Measurements from ENCODE around the gene ARRB1.
A peak's percentile ranks its signal among the peaks of the same experiment; 100 is the strongest.
"Not testable (repeated sequence)": the region's sequence is repeated elsewhere in the genome, so short reads cannot be mapped to it uniquely, and the experiment has no call there.

The ARRB1 gene

DNA sequence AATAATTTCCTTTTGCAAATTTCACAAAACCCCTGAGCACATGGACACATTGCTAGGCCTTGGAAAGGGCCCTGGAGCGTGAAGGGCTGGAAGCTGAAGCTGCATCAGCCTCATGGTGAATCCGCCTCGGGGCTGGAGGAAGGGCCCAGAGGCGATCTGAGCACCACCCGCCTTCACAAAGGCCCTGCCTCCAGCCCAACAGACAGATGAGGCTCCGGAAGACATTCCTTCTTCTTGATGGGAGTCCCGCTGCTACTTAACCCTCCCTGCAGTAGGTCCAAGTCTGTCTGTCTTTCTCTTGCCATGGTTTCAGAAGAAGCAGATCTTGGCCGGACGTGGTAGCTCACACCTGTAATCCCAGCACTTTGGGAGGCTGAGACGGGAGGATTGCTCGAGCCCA lies 16.5 kb downstream of the ARRB1 start:
- Histone ChIP-seq H3K27ac (peak overlapping the region; percentile 13), H3K36me3 (no peaks in the 10 kb centered on the region)
- TF ChIP-seq, protein P1, sequence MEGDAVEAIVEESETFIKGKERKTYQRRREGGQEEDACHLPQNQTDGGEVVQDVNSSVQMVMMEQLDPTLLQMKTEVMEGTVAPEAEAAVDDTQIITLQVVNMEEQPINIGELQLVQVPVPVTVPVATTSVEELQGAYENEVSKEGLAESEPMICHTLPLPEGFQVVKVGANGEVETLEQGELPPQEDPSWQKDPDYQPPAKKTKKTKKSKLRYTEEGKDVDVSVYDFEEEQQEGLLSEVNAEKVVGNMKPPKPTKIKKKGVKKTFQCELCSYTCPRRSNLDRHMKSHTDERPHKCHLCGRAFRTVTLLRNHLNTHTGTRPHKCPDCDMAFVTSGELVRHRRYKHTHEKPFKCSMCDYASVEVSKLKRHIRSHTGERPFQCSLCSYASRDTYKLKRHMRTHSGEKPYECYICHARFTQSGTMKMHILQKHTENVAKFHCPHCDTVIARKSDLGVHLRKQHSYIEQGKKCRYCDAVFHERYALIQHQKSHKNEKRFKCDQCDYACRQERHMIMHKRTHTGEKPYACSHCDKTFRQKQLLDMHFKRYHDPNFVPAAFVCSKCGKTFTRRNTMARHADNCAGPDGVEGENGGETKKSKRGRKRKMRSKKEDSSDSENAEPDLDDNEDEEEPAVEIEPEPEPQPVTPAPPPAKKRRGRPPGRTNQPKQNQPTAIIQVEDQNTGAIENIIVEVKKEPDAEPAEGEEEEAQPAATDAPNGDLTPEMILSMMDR (IDR thresholded peaks at IDR 0.05) = no peak

DNA sequence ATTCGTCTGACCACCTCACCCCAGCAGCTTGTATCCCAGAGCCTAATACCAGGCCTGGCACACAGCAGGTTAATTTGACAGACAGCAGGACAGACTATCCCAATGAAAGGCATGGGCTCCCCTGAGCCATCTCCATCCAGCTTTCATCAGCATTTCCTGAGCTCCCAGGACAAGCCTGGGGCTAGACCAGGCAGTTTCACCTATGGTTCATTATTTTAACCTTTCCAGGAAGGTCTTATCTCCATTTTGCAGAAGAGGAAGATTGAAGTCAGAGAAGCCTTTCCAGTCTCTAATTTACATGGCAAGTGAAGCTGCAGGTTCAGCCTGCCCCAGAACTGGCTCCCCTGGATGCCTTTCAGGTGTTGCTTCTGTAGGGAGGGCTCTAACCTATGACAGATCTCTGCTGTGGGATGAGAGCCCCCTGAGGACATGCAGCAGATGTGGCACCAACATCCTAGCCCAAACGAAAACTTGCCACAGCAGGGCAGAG lies 17.0 kb downstream of the ARRB1 start:
- Histone ChIP-seq H3K27me3 (no peaks in the 10 kb centered on the region), H3K4me1 (ENCODE audit: control insufficient read depth in 1 of 2, insufficient read depth in 1 of 2, low read depth in 1 of 2, low read length in 1 of 2) (peaks cover 28 to 35% of the 10 kb centered on the region in 2 experiments), H3K36me3 (no peaks in the 10 kb centered on the region), H3K9me3 (no peaks in the 10 kb centered on the region), H3K27ac (peak overlapping the region; percentile 13), H3K4me3 (ENCODE audit: low read depth in 1 of 2, low read length in 1 of 2) (no peak overlapping the region)
- TF ChIP-seq, protein P1 (IDR thresholded peaks at IDR 0.05) = no peak

More for the DNA sequence above, 16.5 kb downstream of the ARRB1 start:
- H3K4me1 ChIP-seq (ENCODE audit: control insufficient read depth in 1 of 2, insufficient read depth in 1 of 2, low read depth in 1 of 2, low read length in 1 of 2) = peaks cover 34 to 35% of the 10 kb centered on the region in 2 experiments
- H3K27me3 ChIP-seq = no peaks in the 10 kb centered on the region
- H3K4me3 ChIP-seq (ENCODE audit: low read depth in 1 of 2, low read length in 1 of 2) = no peak overlapping the region
- no peaks in the 10 kb centered on the region for H3K9me3 ChIP-seq

DNA sequence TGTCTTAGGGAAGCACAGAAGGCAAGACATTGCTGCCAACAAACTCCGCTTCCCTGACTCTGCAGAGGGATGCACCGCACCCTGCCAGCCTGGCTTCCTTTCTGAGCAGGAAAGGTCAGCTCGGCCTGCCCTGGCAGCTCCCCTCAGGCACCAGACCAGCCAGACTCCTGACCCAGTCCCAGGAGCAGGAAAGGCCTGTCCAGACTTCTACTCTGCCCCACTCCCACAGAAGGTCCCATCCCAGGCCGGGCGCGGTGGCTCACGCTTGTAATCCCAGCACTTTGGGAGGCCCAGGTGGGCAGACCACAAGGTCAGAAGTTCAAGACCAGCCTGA lies 17.7 kb downstream of the ARRB1 start:
- no peaks in the 10 kb centered on the region for H3K36me3 ChIP-seq
- peaks cover 28 to 33% of the 10 kb centered on the region in 2 experiments for H3K4me1 ChIP-seq (ENCODE audit: control insufficient read depth in 1 of 2, insufficient read depth in 1 of 2, low read depth in 1 of 2, low read length in 1 of 2)
- no peaks in the 10 kb centered on the region for H3K9me3 ChIP-seq
- H3K27ac ChIP-seq = no peak overlapping the region
- H3K4me3 ChIP-seq (ENCODE audit: low read depth in 1 of 2, low read length in 1 of 2) = no peak overlapping the region
- TF ChIP-seq, protein P1 (IDR thresholded peaks at IDR 0.05) = no peak
- H3K27me3 ChIP-seq = no peaks in the 10 kb centered on the region

DNA sequence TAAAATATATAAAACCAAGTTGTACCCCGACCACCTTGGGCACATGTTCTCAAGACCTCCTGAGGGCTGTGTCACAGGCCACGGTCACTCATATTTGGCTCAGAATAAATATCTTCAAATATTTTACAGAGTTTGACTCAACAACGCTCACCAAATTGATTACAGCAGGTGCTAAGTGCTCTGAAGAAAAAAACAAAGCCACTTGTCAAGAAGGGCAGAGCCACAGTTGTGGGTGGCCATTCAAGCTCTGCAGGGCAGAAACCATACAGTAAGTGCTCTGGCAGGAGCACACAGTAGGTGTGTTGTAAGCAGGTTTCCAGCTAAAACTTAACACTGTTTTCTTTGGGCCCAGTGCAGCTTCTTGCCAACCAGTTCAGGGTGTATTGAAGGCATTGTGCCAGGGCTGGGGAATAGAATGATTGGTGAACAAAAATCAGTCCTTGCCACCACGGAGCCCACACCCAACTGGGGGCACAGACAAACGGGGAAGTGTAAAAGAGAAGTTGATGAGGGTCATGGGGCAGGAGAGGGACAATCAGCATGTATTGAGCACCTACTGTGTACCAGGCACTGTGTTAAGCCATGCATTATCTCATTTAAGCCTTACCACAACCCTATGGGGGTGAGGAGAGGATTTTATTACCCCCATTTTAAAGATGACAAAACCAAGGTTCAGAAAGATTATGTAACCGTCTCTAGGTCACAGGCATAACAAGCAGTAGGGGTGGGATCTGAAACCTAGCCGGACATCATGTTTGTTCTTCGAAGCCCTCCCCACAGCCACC lies 18.2 kb downstream of the ARRB1 start:
- H3K27me3 ChIP-seq = no peaks in the 10 kb centered on the region
- peaks cover 28 to 32% of the 10 kb centered on the region in 2 experiments for H3K4me1 ChIP-seq (ENCODE audit: control insufficient read depth in 1 of 2, insufficient read depth in 1 of 2, low read depth in 1 of 2, low read length in 1 of 2)
- H3K4me3 ChIP-seq (ENCODE audit: low read depth in 1 of 2, low read length in 1 of 2) = no peak overlapping the region
- TF ChIP-seq, protein P1 (IDR thresholded peaks at IDR 0.05) = no peak
- no peaks in the 10 kb centered on the region for H3K36me3 ChIP-seq
- H3K9me3 ChIP-seq = no peaks in the 10 kb centered on the region
- peak overlapping the region; percentile 30 for H3K27ac ChIP-seq

DNA sequence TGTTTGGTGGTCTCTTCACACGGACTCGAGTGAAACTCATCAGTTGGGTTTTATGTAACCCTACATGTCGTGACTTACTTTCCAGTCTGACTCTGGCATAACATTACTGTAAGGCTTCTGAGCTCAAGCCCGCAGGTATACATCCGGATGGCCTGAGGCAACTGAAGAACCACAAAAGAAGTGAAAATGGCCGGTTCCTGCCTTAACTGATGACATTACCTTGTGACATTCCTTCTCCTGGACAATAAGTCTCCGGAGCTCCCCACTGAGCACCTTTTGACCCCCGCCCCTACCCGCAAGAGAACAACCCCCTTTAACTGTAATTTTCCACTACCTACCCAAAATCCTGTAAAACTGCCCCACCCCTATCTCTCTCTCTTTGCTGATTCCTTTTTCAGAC lies 19.7 kb downstream of the ARRB1 start:
- H3K4me1 ChIP-seq (ENCODE audit: control insufficient read depth in 1 of 2, insufficient read depth in 1 of 2, low read depth in 1 of 2, low read length in 1 of 2) = peaks cover 14 to 17% of the 10 kb centered on the region in 2 experiments
- H3K4me3 ChIP-seq (ENCODE audit: low read depth in 1 of 2, low read length in 1 of 2); H3K27me3 ChIP-seq; H3K36me3 ChIP-seq; H3K27ac ChIP-seq; H3K9me3 ChIP-seq: not testable (repeated sequence)

DNA sequence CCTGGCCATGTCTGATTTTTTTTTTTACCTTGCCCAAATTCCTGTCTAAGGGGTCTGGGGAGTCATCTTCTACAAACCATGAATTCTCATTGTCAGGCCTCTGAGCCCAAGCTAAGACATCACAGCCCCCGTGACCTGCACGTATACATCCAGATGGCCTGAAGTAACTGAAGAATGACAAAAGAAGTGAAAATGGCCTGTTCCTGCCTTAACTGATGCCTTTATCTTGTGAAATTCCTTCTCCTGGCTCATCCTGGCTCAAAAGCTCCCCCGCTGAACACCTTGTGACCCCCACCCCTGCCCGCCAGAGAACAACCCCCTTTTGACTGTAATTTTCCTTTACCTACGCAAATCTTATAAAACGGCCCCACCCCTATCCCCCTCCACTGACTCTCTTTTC lies 20.2 kb downstream of the ARRB1 start:
- not testable (repeated sequence) for H3K27ac ChIP-seq; H3K27me3 ChIP-seq; H3K36me3 ChIP-seq; H3K9me3 ChIP-seq; H3K4me3 ChIP-seq (ENCODE audit: low read depth in 1 of 2, low read length in 1 of 2)
- peaks cover 12 to 16% of the 10 kb centered on the region in 2 experiments for H3K4me1 ChIP-seq (ENCODE audit: control insufficient read depth in 1 of 2, insufficient read depth in 1 of 2, low read depth in 1 of 2, low read length in 1 of 2)

DNA sequence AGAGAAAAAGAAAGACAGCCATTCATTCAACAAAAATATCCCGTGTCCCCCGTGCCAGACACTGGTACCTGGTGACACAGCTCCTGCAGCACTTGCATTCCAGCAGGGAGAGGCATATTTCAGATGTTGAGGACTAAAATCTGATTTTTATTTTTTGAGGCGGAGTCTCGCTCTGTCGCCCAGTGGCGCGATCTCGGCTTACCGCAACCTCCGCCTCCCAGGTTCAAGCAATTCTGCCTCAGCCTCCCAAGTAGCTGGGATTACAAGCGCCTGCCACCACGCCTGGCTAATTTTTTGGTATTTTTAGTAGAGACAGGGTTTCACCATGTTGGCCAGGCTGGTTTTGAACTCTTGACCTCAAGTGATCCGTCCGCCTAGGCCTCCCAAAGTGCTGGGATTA lies 20.6 kb downstream of the ARRB1 start:
- not testable (repeated sequence) for H3K27me3 ChIP-seq; H3K4me3 ChIP-seq (ENCODE audit: low read depth in 1 of 2, low read length in 1 of 2); H3K36me3 ChIP-seq; H3K27ac ChIP-seq; H3K9me3 ChIP-seq
- H3K4me1 ChIP-seq (ENCODE audit: control insufficient read depth in 1 of 2, insufficient read depth in 1 of 2, low read depth in 1 of 2, low read length in 1 of 2) = peaks cover 12 to 16% of the 10 kb centered on the region in 2 experiments
